HG03196 (cell line): ENCODE results near the gene CBY3.
"Not testable (repeated sequence)": the region's sequence is repeated elsewhere in the genome, so short reads cannot be mapped to it uniquely, and the experiment has no call there.

ENCODE experiments used
- ATAC-seq: cut with Tn5 transposase; IDR thresholded peaks from one replicate; pipeline ENCODE4 v1.9.1; 2021; ENCODE audit not compliant: unreplicated experiment

Gene CBY3

GRCh38 chr5:179680780-179681401, at the start of gene CBY3:
Gene CBY3 (minus strand): TSS chr5:179681034. CDS start chr5:179680918, 116 bp downstream.
- ATAC-seq, result no peak

GRCh38 chr5:179730356-179730755, 49.5 kb upstream of the CBY3 start:
- ATAC-seq, result no peak

GRCh38 chr5:179729727-179730126, 48.9 kb upstream of the CBY3 start:
- no peak for ATAC-seq

- no peak for ATAC-seq
Measured at GRCh38 chr5:179729303-179729702, 48.5 kb upstream of the CBY3 start.

- no peak for ATAC-seq
Measured at GRCh38 chr5:179727106-179727505, 46.3 kb upstream of the CBY3 start.

- no peak for ATAC-seq
Measured at GRCh38 chr5:179724163-179724562, 43.3 kb upstream of the CBY3 start.

GRCh38 chr5:179720222-179720621, 39.4 kb upstream of the CBY3 start:
- no peak for ATAC-seq

- no peak for ATAC-seq
Measured at GRCh38 chr5:179716286-179716685, 35.5 kb upstream of the CBY3 start.

- ATAC-seq, result no peak
Measured at GRCh38 chr5:179700401-179700918, 19.6 kb upstream of the CBY3 start.

DNA sequence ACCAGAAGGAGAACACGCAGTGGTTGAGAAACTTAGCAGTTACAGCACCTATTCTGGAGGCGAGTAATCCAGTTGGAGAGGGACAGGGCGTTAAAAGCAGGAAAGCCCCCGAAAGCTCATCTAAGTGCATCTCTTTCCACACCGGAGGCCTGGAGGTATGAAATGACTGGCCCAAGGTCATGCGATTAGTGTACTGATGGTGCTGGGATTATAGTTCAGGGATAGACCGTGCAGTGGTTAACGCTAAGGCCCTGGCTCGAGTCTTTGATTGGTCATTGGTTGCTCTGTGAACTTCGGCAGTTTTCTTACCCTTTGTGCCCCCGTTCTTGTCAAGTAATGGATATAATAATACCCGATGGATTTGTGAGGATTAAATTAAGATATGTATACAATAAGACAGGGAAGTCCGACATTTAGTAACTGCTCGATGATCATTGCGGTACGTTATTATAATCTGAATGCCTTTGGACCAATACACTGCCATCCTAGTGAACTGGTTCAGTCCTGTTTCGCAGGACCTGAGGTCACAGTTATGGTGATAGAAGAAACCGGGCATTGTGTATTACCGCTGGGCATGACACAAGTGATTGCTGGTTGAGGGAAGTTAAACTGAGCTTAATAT, 18.9 kb upstream of the CBY3 start:
- ATAC-seq, result no peak

DNA sequence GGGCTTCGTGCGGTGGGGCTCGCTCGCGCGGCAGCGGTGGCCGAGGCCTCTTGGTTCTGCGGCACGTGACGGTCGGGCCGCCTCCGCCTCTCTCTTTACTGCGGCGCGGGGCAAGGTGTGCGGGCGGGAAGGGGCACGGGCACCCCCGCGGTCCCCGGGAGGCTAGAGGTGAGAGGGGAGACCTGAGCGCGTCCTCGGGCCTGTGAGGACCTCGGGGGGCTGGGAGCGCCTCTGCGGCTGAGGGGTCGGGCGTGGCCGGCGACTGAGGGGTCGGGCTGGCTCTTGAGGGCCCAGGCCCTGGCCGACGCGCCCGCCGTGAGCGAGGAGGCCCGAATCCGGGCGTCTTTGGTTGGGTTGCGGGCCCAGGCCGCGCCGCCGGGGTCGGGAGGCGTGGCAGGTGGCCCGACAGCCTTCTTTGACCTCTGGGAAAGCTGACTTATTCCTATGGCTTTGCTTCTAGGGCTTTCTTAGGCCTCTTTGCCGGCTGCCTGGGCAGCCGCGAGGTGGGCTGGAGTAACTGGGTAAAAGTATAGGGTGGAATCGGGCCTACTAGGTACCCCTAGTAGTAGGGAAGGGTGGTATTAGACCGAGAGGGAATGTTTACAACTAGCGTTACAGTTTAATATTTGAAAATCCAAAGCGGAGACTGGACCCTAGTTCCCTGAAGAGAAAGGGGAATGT, 18.2 kb upstream of the CBY3 start, which contains the start of gene CANX:
CANX (plus strand) TSS at position 33 of the 681 bp plus-strand sequence. CDS start 6,715 bp downstream, outside the sequence.
- no peak for ATAC-seq

DNA sequence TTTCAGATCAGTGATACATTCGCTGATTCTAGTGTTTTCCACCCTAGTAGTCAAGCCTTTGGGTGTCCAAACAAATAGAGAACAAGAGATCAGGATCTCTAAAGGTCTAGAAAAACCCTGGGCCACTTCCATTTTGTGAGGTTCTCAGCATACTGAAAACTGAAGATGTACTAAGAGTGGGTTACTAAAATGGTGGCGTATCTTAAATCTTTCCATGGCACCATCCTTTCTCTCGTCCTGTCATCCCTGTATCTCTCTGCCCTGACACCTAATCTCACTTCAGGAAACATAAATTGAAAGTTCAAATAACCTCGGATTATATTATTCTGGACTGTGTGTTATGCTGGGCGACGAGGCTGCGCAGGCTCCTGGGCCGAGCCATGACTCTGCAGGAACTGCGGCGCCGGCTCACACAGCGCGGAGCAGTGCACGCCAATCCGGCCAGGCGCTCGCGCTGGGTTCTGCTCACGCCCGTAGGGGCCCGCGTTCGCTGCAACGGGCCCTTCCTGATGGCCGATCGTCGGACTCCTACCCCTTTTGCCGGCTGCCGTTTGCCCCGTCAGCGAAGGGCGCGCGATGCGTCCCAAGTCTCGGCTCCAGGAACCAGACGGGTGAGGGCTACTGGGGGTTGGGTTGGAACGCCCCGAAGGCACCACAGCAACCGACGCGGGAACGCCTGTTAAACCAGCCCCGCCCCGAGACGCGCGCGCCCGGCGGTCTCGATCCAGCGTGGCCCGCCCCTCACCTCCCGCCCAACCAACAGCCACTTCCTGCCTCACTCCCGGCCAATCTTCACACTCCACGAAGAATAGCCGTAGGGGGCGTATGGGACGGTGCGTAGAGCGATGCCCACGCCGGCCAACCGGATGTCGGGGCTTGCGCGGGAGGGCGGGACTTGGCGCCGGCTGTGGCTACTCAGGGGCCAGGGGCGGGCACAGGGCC, 17.4 kb upstream of the CBY3 start:
- ATAC-seq, result peak; percentile 87

- not testable (repeated sequence) for ATAC-seq
Measured at GRCh38 chr5:179697543-179697942, 16.7 kb upstream of the CBY3 start.

DNA sequence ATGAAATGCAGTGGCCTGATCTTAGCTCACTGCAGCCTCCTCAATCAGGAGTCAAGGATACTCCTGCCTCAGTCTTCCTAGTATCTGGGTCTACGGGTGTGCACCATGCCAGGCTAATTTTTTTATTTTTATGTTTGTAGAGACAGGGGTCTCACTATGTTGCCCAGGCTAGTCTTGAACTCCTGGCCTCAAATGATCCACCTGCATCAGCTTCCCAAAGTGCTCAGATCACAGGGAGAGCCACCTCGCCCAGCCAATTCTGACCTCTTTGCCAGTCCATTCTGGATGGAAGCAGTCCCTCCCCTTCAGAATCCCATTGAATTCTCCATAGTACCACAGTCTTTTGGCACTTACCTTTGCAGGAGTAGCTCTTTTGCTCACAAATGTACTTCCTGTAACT, 16.3 kb upstream of the CBY3 start:
- no peak for ATAC-seq

DNA sequence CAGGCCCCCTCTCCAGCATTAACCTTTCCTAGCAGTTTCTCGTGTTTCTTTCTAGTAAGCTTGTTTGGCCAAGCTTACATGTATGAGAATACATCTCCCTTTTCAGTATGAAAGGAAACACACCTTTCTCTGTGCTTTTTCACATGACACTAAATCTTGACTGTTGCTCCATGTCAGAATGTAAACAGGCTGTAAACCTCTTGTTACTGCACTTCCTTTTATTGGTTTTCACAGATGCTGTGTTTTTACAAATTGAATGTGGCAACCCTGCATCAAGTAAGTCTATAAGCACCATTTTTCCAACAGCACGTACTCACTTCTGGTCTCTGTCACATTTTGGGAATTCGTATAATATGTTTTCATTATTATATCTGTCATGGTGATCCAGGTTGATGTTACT, 15.8 kb upstream of the CBY3 start:
- no peak for ATAC-seq

- no peak for ATAC-seq
Measured at GRCh38 chr5:179694561-179694960, 13.7 kb upstream of the CBY3 start.

DNA sequence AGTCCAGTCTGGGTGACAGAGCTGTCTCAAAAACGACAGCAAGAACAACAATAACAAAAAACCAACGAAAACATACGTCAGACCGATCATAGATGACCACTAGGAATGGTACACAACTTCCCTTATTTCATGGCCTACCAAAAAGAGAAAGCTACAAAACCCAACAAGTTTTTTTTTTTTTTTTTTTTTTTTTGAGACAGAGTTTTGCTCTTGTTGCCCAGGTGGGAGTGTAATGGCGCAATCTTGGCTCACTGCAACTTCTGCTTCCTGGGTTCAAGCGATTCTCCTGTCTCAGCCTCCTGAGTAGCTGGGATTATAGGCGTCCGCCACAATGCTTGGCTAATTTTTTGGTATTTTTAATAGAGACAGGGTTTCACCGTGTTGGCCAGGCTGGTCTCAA, 8.4 kb upstream of the CBY3 start:
- ATAC-seq, result not testable (repeated sequence)

DNA sequence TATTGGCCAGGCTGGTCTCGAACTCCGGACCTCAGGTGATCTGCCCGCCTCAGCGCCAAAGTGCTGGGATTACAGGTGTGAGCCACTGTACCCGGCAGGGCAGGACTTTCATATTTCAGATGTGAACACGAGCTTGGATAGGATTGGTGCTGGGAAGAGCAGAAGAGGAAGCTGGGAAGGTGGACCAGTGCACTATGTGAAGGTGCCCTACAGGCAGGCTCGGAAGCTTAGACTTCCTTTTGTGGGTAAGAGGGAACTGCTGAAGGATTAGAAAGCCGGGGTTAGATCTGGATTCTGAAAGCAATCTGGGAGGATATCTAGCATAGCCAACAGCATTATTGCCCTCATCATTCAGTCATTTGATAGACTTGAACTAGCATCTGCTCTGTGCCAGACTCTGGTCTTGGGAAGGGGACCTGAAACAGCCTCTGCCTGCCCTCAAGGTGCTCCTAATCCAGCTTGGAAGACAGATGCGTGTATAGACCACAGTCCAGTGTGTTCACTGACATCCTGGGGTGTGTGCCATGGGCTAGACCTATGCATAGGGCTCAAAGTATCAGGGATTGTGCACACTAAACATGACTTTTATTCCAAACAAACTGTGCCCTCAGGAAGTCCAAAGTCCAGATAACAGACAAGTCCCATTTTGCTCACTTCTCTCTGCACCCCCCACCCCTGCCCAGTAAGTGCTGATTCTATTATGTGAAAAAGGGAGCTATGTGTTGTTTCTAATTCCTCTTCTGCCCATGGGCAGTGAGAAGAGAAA, 637 bp downstream of the CBY3 start:
- ATAC-seq, result no peak

GRCh38 chr5:179679014-179679674, 1.7 kb downstream of the CBY3 start:
- peak; percentile 22 for ATAC-seq
